Astrocyte (in vitro differentiated cells and primary cell): ENCODE measurements around the gene MTA2. TPM values are rescaled to one million over a fixed set of nuclear protein-coding genes. Genes with fewer than 3 reads are reported as not detected.

ENCODE experiments used
- DNase-seq: peaks from one replicate; pipeline ENCODE4 v3.0.0-alpha.2; 2010; ENCODE audit warnings: low read depth
- FAIRE-seq: peaks from 2 replicates; lab custom pipeline; 2011; peaks lifted over from hg19 to GRCh38; lab: Jason Lieb, UNC
- H2AFZ ChIP-seq: 2 replicates; pipeline ENCODE4 v1.6.0; 2012; ENCODE audit warnings: low read depth, low read length, inconsistent platforms
- H3K27ac ChIP-seq: 2 replicates; pipeline ENCODE4 v1.5.1; 2011; ENCODE audit warnings: low read depth, low read length, inconsistent platforms
- H3K27me3 ChIP-seq: 2 replicates; pipeline ENCODE4 v1.6.0; 2011; ENCODE audit warnings: low read length, inconsistent platforms; ENCODE audit not compliant: insufficient read depth
- H3K36me3 ChIP-seq: 2 replicates; pipeline ENCODE4 v1.5.1; 2011; ENCODE audit warnings: low read length, inconsistent platforms; ENCODE audit not compliant: insufficient read depth
- H3K4me1 ChIP-seq: 2 replicates; pipeline ENCODE4 v1.5.1; 2011; ENCODE audit warnings: low read length, inconsistent platforms; ENCODE audit not compliant: insufficient read depth
- H3K4me2 ChIP-seq: 2 replicates; pipeline ENCODE4 v1.6.0; 2012; ENCODE audit warnings: low read length, inconsistent platforms
- H3K4me3 ChIP-seq: 2 replicates; pipeline ENCODE4 v1.5.1; 2011; ENCODE audit warnings: low read depth, mild to moderate bottlenecking, low read length, inconsistent platforms; ENCODE audit not compliant: insufficient read depth
- H3K79me2 ChIP-seq: 2 replicates; pipeline ENCODE4 v1.6.0; 2012; ENCODE audit warnings: mild to moderate bottlenecking, low read length, inconsistent platforms; ENCODE audit not compliant: insufficient read depth
- H3K9ac ChIP-seq: 2 replicates; pipeline ENCODE4 v1.6.0; 2012; ENCODE audit warnings: mild to moderate bottlenecking, low read length, inconsistent platforms
- H3K9me3 ChIP-seq: 2 replicates; pipeline ENCODE4 v1.5.1; 2012; ENCODE audit warnings: low read depth, mild to moderate bottlenecking, low read length, inconsistent platforms; ENCODE audit not compliant: insufficient read depth
- H4K20me1 ChIP-seq: 2 replicates; pipeline ENCODE4 v1.6.0; 2012; ENCODE audit warnings: low read length, inconsistent platforms; ENCODE audit not compliant: insufficient read depth
- H3K27ac Mint-ChIP-seq: one replicate; pipeline ENCODE4 v1.8.0; 2021; ENCODE audit warnings: mild to moderate bottlenecking, mixed read lengths; ENCODE audit not compliant: unreplicated experiment
- H3K27me3 Mint-ChIP-seq: one replicate; pipeline ENCODE4 v1.8.0; 2021; ENCODE audit warnings: low read depth, mixed read lengths; ENCODE audit not compliant: unreplicated experiment
- H3K36me3 Mint-ChIP-seq: one replicate; pipeline ENCODE4 v1.8.0; 2021; ENCODE audit warnings: low read depth, mixed read lengths; ENCODE audit not compliant: unreplicated experiment
- H3K4me1 Mint-ChIP-seq: one replicate; pipeline ENCODE4 v1.8.0; 2021; ENCODE audit warnings: low read depth, mixed read lengths; ENCODE audit not compliant: unreplicated experiment
- H3K4me3 Mint-ChIP-seq: one replicate; pipeline ENCODE4 v1.8.0; 2021; ENCODE audit warnings: mild to moderate bottlenecking, moderate library complexity, mixed read lengths; ENCODE audit not compliant: unreplicated experiment
- H3K9me3 Mint-ChIP-seq: one replicate; pipeline ENCODE4 v1.8.0; 2021; ENCODE audit warnings: mild to moderate bottlenecking, mixed read lengths; ENCODE audit not compliant: unreplicated experiment
- CTCF ChIP-seq: IDR thresholded peaks from 2 replicates; pipeline ENCODE4 v1.5.1; 2011; ENCODE audit warnings: low read depth, mild to moderate bottlenecking, inconsistent platforms, low read length, moderate library complexity; ENCODE audit not compliant: insufficient read depth
- EZH2 ChIP-seq: IDR thresholded peaks from 2 replicates; pipeline ENCODE4 v1.6.1; 2012; ENCODE audit warnings: mild to moderate bottlenecking, low read length, inconsistent platforms; ENCODE audit not compliant: insufficient read depth
- total RNA-seq: library from RNA; stranded (reverse); gene quantifications from 2 replicates; pipeline ENCODE4 v1.2.1, GENCODE V29; 2021

Gene MTA2
- total RNA-seq, 1 donor from 2014 or later = 136 TPM

- DNase-seq = no peak
- Histone ChIP-seq H3K27ac (no peak overlapping the region), H3K9me3 (no peaks in the 10 kb centered on the region), H3K27me3 (no peaks in the 10 kb centered on the region), H3K79me2 (peaks cover 35% of the 10 kb centered on the region), H3K4me1 (peaks cover 26% of the 10 kb centered on the region), H3K36me3 (peaks cover 13% of the 10 kb centered on the region), H4K20me1 (peaks cover 37% of the 10 kb centered on the region), H3K4me2 (peak overlapping the region; percentile 89), H3K4me3 (no peak overlapping the region), H2AFZ (peak overlapping the region; percentile 87), H3K9ac (peak overlapping the region; percentile 72)
- peak overlapping the region; percentile 43 for H3K27ac Mint-ChIP-seq
- H3K4me3 Mint-ChIP-seq = peak overlapping the region; percentile 68
- H3K9me3 Mint-ChIP-seq = no peaks in the 10 kb centered on the region
- FAIRE-seq = no peak
- peaks cover 20% of the 10 kb centered on the region for H3K4me1 Mint-ChIP-seq
- H3K27me3 Mint-ChIP-seq = peaks cover 6% of the 10 kb centered on the region
- TF ChIP-seq CTCF (no peak), EZH2 (no peak)
- peaks cover 39% of the 10 kb centered on the region for H3K36me3 Mint-ChIP-seq
Measured at GRCh38 chr11:62603072-62603408, 1.4 kb upstream of the MTA2 start.

GRCh38 chr11:62602141-62603071 is 741 bp upstream of the MTA2 start:
- H3K79me2 ChIP-seq = peaks cover 41% of the 10 kb centered on the region
- H3K9ac ChIP-seq = peak overlapping the region; percentile 72
- Mint-ChIP-seq H3K27me3 (peaks cover 6% of the 10 kb centered on the region), H3K9me3 (no peaks in the 10 kb centered on the region), H3K4me3 (peak overlapping the region; percentile 99), H3K27ac (peak overlapping the region; percentile 41), H3K36me3 (peaks cover 39% of the 10 kb centered on the region), H3K4me1 (peaks cover 20% of the 10 kb centered on the region)
- H3K4me1 ChIP-seq = peaks cover 26% of the 10 kb centered on the region
- peaks cover 14% of the 10 kb centered on the region for H3K36me3 ChIP-seq
- no peaks in the 10 kb centered on the region for H3K9me3 ChIP-seq
- DNase-seq (no peak), FAIRE-seq (no peak)
- no peaks in the 10 kb centered on the region for H3K27me3 ChIP-seq
- H2AFZ ChIP-seq = peak overlapping the region; percentile 87
- H4K20me1 ChIP-seq = peaks cover 37% of the 10 kb centered on the region
- peak overlapping the region; percentile 89 for H3K4me2 ChIP-seq
- TF ChIP-seq EZH2 (no peak), CTCF (no peak)
- no peak overlapping the region for H3K27ac ChIP-seq
- peak overlapping the region; percentile 94 for H3K4me3 ChIP-seq

GRCh38 chr11:62601122-62601371 is 618 bp downstream of the MTA2 start:
- peak overlapping the region; percentile 53 for H2AFZ ChIP-seq
- Mint-ChIP-seq H3K4me1 (peaks cover 20% of the 10 kb centered on the region), H3K9me3 (no peaks in the 10 kb centered on the region), H3K27me3 (peaks cover 6% of the 10 kb centered on the region), H3K27ac (peak overlapping the region; percentile 96), H3K36me3 (peaks cover 46% of the 10 kb centered on the region), H3K4me3 (peak overlapping the region; percentile 99)
- TF ChIP-seq CTCF = no peak
- no peak for TF ChIP-seq EZH2
- peaks cover 26% of the 10 kb centered on the region for H3K4me1 ChIP-seq
- peaks cover 52% of the 10 kb centered on the region for H3K79me2 ChIP-seq
- DNase-seq (no peak), FAIRE-seq (no peak)
- H3K4me3 ChIP-seq = peak overlapping the region; percentile 94
- H3K4me2 ChIP-seq = peak overlapping the region; percentile 89
- peak overlapping the region; percentile 98 for H3K9ac ChIP-seq
- peaks cover 47% of the 10 kb centered on the region for H4K20me1 ChIP-seq
- peaks cover 22% of the 10 kb centered on the region for H3K36me3 ChIP-seq
- H3K27ac ChIP-seq = peak overlapping the region; percentile 87
- H3K27me3 ChIP-seq = no peaks in the 10 kb centered on the region
- no peaks in the 10 kb centered on the region for H3K9me3 ChIP-seq
